GM18498 (cell line): ENCODE data around the gene RAB20.

Experiments used
- ATAC-seq: cut with Tn5 transposase; IDR thresholded peaks from one replicate; pipeline ENCODE4 v1.9.1; 2021; ENCODE audit warnings: mild to moderate bottlenecking, moderate library complexity; ENCODE audit not compliant: unreplicated experiment

Gene RAB20

DNA sequence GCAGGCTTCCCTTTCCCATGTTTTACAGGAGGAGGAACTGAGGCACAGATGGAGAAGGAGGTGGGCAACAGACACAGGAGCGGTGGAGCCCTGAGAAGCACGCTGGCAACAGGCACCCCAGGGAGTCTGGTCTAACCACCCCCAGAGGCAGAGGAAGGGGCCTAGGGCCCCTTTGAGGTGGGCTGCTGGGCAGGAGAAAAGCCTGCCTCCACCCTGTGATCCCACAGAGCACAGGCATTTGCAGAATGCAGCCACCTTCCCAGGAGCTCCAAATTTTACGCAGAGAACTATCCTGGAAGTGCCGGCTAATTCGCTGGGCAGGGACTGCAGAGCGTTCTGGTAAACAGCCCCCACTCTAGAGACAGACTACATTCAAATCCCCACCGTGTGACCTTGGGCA, 30.4 kb downstream of the RAB20 start:
- ATAC-seq, result no peak

GRCh38 chr13:110529522-110530311, 31.8 kb downstream of the RAB20 start:
- no peak for ATAC-seq

DNA sequence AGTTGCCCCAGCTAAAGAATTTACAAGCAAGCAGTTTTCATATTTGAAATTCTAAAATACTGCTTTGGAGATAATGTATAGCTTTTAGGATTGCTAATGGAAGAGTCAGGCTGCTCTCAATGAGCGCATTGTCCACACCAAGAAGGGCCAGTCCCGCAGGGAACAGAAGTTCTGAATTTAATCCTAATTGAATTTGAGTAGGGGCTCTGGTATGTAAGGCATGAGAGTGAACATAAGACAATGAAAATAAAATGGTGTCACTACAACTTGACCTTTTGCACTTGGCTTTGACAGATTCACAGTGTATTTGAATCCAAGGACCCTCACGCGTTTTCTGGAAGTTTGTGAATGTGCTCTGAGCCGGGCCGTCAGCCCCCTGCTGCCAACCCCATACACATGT, 32.6 kb downstream of the RAB20 start:
- ATAC-seq, result no peak

DNA sequence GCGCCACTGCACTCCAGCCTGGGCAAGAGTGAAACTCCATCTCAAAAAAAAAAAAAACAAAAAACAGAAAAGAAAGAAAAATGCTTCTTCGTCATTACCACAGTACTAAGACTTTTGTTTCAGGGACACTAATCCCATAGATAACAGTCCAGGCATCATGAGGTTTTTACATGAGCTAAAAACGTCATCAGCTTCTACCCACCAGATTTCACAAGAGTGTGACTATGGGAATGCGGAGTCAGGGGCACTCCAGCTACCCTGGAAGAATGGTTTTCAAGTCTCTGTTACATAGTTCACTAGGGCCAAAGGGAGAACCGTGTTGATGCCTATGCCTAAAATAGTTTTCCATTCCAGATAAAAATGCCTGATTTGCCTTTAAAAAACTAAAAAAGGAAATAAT, 33.2 kb downstream of the RAB20 start:
- no peak for ATAC-seq

DNA sequence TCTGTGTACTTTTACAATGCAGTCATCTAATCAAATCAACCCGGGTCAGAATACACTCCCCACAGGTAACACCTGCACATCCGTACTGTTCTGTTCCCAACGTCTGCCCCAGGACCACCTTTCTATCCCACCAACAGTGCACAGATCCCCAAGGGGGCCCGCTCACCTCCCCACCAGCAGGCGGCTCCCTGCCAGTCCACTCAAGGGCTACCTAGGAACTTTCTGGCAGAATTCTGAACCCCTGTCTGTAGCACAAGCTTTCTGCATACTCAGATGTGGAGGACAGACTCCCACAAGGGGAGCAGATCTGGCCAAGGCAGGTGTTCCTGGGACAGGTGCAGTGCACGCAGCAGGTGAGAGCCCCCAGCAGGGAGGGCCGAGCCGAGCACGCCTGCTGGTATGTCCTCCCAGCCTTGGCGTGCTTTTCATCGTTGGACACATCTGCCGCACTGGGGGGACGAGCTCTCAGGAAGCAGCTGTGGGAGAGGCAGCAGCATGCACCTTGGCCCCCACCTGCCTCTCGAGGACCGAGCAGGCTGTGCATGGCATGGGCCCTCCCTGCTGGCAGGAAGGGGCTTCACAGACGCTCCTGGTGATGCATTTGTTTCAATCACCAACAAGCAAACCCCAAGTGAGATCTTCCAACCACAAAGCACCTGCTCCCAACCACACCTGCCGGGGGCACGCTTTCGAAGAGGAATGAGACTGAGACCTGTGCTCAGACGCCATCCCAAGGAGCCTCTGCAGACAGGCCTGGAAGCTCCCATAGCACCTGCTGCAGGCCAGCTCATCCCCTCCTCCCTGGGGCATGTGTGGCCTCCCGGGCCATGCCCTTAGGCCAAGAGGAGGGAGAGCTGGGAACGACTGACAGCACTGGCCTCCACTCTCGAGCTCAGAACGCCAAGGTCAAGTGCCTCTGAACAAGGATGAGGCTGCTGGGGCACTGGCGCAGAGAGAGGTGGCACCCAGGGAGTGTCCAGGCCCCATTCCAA, 35.9 kb downstream of the RAB20 start:
- peak; percentile 68 for ATAC-seq

GRCh38 chr13:110524541-110525257, 36.8 kb downstream of the RAB20 start:
- no peak for ATAC-seq

DNA sequence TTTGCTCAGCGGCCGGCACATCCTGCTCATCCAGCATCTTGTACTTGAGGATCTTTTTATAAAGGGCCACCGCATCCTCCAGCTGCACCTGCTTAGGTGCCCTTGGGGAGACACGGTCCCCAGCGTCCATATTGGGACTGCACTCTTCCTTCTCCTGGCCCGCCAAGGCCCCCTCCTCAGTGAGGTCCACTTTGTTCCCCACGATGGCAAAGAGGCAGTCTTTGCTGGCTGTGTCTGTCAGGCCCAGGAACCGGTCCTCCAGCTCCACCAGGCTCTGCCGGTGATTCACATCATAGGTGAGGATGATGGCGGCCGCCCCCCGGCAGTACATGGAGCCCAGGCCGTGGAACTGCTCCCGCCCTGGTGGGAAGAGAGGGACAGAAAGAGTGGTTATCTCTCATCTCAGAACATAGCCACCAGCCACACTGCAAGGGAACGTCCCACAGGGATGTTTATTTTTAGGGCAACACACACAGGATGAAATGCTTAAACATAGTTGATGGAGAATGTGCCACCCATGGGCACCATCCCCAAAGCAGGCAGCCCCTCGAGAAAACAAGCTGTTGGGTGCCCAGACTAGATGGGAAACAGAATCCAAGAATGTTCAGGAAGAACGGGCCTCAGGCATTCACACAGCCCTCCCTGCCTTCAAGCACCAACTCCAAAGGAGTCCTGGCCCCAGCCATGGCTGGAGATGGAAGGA, 37.5 kb downstream of the RAB20 start:
- ATAC-seq, result no peak

- no peak for ATAC-seq
Measured at GRCh38 chr13:110523180-110523579, 38.3 kb downstream of the RAB20 start.

- no peak for ATAC-seq
Measured at GRCh38 chr13:110522721-110523120, 38.8 kb downstream of the RAB20 start.

DNA sequence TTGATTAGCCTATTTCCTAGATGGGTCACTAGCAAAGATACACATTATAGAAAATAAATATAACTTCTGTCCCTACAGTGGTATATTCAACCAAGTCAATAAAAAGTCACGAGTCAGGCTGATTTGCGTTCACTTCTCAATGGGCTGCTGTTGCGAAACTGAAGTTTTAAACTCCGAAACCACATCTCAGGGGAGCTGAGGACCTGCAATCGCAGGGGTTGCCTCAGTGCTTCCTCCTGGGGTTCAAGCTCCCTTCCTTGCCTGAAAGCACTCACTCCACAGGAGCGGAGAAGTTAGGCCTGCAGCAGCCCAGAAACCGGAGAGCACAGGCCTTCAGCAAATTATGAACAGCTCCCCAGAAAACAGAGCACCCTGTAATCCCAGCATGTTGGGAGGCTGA, 39.6 kb downstream of the RAB20 start:
- ATAC-seq, result no peak

GRCh38 chr13:110521296-110521680, 40.2 kb downstream of the RAB20 start:
- ATAC-seq, result no peak

- ATAC-seq, result no peak
Measured at GRCh38 chr13:110520431-110521295, 40.9 kb downstream of the RAB20 start.

DNA sequence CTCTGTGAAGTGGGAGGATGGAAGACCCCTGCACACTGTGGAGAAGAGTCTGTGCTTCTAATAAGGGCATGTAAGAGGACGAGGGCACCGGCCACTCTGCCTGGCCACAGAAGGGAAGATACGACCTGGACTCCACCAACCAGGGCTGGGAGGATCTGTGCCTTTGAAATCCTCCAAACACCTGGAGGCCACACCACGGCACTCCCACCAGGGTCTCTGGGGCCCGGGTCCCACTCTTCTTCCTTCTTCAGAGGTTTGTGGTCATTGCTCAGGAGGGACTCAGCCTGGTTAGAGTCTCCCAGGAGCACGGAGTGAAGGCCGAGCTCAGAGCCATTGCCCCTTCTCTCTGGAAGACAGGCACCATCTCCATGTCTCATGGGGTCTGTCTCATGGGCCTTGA, 42.0 kb downstream of the RAB20 start:
- ATAC-seq, result no peak

GRCh38 chr13:110519046-110519445, 42.5 kb downstream of the RAB20 start:
- no peak for ATAC-seq

DNA sequence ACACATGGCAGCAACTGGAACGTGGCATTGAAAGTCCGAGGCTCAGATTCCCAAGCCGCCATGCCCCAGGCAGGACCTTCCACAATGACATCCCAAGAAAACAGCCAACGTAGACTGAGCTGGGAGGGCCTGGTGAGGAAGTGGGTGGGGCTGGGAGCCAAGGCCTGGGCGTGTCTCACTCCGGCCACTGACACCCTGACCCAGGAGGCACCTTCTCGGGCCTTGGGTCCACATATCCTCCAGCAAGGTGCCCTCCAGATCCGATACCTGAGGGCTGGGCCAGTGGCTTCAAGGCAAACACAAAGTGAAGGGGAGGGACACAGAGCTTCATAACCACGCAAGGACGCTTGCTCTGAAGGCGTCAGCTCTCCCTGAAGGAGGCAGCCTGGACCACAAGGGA, 43.0 kb downstream of the RAB20 start:
- ATAC-seq, result no peak

DNA sequence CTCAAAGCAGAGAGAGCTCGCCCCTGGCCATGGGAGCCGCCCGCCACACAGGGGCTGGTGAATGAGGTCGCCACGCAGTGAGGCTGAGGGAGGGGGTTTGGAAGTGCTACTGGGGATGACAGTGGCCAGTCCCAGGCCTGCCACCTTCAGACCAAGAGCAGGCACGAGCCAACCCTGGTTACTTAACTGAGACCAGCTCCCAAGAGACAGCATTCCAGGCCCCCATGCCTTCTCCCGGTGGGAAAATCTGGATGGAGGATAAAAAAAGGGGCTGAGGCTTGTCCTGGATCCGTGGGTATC, 43.3 kb downstream of the RAB20 start:
- ATAC-seq, result no peak

- ATAC-seq, result no peak
Measured at GRCh38 chr13:110517505-110518225, 43.9 kb downstream of the RAB20 start.

DNA sequence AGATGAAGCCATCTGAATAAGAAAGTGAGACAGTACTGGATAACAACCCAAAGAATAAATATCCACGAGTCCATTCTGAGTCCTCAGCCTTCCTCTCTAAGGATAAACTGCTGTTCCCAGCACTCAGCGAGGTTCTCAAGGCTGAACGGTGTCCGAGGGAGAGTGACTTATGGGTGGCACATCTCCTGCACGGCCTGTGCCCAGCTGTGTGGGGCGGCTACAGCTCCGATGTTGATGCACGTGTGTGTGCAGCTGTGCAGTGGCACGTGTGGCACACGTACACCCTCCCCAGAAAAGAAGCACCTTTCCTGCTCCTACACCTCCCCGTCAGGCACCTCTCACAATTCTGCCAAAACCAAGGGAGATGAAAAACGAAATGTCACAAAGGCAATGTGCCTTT, 45.0 kb downstream of the RAB20 start:
- no peak for ATAC-seq

GRCh38 chr13:110512198-110512740, 49.3 kb downstream of the RAB20 start:
- no peak for ATAC-seq
